Stimulated activated CD8-positive, alpha-beta memory T cell treated with anti-CD3 and anti-CD28 coated beads, Interleukin-4, amount 100 ng/mL, for 24 hours (primary cell): Measurements from ENCODE around the gene MROH9.

Source experiments
- DNase-seq: peaks from one replicate; pipeline ENCODE4 v3.0.0-alpha.2; 2020; ENCODE audit warnings: low read depth

The MROH9 gene

DNA sequence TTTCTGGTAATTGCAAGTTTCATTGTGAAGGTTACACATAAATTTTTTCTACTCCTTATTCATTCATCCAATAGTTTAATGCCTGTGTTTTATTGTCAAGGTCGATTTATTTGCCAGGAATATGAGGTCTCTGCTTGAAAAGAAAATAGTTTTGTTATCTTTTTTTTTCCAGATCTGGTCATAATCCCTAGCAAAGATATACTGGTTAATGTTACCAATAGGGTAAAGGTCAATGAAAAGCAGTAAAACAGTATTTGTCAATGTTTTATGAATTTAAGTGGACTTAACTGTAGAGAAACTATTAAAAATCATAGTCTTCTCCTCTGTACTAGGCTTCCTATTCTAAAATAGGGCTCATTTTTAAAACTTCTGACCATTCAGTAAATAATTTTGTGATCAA, 147.3 kb downstream of the MROH9 start:
- no peak for DNase-seq

DNA sequence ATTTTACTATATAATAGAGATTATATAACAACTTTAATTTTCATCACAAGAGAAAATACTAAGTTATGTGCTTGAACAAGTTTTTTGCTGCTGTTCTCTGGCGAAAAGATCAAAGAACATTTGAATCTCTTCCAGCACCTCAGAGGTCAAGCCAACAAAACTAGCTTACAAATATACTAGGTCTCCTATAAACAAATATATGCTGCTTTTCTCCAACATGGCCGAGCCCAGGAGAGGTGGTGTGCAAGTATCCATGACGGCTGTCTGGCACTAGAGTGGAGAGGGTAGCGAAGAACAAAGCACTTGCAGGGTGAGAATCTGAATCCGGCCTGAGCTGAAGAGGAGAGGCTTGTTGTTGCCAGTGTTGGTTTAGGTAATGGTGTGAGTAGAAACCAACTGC, 147.9 kb downstream of the MROH9 start:
- DNase-seq, result no peak

DNA sequence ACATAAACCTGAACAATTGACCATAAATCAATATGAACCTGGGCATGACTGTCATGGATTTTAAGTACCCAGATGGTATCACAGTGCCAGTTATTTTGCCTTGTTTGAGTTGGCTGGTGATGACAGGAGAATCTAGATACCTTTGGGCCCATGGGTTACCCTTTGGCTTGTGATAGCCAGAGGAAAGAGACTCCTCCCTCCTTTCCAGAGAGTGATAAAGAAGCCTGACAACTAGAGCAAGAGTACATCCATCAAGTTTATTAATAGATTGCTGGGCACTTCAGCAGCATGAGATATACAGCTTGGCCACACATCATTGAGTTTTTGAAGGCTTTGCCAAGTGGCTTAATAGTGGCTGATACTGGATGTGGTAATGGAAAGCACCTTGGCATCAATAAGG, 148.8 kb downstream of the MROH9 start:
- no peak for DNase-seq

DNA sequence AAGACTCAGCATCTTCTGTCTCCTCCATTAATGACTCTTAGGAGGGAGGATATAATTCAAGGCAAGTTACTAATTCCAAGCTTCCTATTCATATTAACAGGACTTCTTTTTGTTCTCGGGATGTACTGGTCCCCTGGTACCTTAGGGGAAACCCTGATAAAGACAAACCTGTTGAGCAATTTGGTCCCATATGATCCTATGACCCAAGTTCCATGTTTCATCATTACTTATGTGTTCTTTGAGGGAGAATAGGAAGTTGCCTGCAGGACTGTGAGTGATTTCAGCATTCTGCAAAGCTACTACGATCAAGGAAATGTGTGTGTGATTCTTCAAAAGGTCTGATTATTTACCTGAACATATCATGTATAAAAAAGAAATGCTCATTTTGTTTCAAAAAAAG, 149.5 kb downstream of the MROH9 start:
- no peak for DNase-seq

DNA sequence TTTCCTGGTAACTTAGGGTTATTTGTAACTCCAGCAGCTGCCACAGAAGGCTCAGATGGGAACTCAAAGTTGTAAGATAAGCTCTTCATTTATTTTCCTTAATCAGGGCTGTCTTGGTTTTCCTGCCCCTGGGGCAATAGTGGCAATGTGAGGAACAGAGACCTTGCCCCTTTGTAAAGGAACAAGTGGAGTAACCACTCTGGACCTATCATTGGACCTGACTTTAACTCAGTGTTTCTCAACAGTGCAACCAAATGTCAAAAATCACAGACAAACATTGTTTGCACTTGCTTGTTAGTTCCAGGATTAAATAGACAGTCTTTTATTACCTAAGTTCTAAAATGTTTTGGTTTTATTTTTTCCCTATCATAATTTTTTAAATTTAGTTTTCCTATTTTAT, 152.6 kb downstream of the MROH9 start:
- no peak for DNase-seq

DNA sequence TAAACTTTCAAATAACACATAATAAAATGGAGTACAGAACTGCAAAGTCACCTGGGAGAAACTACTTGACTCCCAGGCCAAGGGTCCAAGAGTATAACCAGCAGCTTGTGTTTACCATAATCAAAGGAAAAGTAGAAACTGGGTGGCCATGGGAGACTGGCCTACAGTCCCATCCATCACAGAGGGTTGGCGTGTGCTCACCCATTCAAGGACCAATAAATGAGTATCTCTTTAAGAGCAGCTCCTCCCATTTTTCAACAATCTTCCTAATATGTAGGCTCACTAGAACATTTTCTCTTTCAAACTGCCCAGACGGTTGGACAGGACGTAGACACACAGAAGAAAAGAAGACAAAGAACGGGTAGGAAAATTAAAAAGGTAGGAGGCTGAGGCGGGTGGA, 155.3 kb downstream of the MROH9 start, which contains the start of gene FMO3:
Gene FMO3, plus strand, starts transcription at position 302 of the 400 bp plus-strand sequence. CDS start 1,754 bp downstream, outside the sequence.
- DNase-seq, result no peak

DNA sequence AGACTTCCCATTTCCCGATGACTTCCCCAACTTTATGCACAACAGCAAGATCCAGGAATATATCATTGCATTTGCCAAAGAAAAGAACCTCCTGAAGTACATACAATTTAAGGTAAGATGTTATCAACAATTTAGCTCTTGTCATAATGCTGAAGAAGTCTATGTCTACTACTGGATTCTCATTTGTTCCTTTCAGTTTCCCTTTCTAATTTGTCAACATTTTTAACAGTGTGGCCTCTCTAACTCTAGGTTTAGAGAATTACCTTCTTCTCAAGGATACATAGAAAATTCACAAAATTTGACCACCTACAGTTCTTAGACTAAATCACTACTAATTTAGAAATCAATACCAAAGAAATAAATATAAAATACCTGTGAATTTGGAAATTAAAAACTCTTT, 168.5 kb downstream of the MROH9 start:
- no peak for DNase-seq

DNA sequence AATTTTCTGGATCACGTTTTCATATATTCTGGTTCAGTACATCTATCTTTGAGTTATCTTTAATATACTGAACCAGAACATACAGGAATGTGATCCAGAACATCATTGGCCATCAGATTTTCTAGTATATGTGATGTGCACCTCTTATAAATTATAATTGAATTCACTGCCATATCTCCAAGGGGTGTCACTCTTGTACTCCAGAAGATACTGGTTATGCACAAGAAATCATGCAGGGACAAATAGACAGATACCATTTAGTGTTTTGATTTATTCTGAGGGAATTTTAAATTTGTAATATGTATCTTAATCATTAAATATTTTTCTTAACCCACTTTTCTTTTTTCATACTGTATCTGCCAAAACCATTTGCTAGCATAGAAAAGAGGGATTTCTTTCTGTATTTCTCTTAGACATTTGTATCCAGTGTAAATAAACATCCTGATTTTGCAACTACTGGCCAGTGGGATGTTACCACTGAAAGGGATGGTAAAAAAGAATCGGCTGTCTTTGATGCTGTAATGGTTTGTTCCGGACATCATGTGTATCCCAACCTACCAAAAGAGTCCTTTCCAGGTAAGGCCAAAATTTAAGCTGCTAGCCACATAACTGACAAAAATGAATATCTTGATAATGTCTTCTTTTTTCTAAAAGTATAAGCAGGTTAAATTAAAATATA, 172.1 kb downstream of the MROH9 start:
- DNase-seq, result no peak

DNA sequence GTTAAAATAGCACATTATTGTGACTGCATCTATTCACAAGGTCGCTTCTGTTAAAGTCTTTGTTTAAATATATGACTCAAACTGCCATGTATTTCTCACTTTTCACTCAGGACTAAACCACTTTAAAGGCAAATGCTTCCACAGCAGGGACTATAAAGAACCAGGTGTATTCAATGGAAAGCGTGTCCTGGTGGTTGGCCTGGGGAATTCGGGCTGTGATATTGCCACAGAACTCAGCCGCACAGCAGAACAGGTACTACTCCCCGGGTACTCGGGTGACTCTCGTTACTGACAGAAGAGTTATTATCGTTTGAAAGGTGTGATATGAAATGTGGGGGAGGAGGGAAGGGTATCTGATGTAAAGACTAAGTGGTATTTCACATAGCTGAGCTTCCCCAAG, 172.6 kb downstream of the MROH9 start:
- DNase-seq, result no peak

DNA sequence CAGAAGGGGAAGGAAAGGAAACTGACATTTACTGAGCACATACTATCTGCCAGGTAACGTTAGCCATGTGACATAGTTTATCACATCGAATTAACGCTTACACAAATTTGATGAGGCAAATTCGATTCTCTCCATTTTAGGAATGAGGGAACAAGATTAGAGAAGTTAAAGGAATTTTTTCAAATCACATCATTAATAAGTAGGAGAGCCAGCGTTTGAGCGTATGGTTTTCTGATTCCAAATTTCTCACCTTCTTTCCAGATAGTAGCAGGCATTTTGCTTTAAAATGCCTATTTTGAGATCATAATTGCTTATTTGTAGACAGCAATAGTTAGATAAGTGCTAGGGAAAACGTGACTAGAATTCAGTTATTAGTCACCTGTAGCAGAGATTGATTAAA, 174.6 kb downstream of the MROH9 start:
- no peak for DNase-seq

DNA sequence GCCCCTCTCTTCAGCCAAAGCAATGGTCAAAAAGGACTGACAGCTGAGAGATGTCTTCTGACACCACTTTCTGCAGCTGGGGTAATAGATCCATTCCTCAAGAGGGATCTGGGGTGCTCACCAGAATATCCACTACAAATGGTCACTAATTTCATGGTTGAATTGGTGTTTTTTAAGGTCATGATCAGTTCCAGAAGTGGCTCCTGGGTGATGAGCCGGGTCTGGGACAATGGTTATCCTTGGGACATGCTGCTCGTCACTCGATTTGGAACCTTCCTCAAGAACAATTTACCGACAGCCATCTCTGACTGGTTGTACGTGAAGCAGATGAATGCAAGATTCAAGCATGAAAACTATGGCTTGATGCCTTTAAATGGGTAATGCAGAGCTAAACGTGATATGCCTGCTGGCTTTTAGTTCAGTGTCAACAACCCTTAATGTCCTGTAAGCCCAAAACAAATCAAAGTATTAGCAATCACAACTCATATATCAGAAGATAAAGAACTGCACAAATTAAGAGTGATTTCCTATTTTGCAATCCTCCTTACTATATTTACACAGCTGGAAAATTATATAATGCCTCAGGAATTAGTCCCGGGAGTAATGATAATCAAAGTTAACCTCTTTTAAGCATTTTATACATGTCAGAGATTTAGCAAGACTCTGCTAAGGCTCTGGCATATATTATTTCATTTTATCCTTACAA, 175.4 kb downstream of the MROH9 start:
- DNase-seq, result no peak

DNA sequence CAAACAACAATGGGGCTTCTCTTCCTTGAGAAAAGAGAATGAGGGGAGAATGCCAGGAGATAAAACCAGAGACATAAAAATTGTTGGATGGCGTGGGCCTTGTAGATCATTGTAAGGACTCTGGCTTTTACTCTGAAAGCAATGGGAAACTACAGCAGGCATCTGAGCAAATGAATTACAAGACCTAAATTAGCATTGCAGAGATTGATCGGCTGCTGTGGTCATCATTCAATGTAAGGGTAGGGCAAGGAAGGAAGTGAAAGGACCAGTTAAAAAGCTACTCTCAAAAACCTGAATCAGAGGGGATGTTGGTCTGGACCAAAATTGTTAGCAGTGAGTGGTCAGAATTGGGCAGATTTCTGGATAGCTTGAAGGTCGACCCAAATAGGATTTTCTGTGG, 176.8 kb downstream of the MROH9 start:
- no peak for DNase-seq

DNA sequence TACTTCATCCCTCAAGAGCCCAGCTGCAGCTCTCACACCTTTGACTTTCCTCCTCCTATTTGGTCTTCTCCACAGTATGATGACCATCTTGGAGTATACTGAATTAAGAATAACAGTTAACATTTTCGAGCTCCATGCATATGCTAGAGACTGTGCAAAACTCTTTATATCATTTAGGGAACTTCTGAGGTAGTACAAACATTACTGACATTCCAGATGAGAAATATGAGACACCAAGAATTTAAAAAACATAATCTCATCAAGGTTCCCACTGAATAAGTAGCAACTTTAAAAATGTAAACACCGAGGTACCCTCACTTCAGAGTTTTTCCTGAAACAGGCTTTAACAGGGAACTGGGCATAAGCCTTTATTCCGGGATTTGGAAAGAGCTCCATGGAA, 178.0 kb downstream of the MROH9 start:
- DNase-seq, result no peak
